Activated T-cell treated with anti-CD3 and anti-CD28 coated beads, Interleukin-2, amount 50 U/mL, for 72 hours (primary cell): ENCODE measurements around the gene SLC25A14. TPM values are rescaled to one million over a fixed set of nuclear protein-coding genes. Genes with fewer than 3 reads are reported as not detected.
"Not testable (repeated sequence)": the region's sequence is repeated elsewhere in the genome, so short reads cannot be mapped to it uniquely, and the experiment has no call there.

ENCODE experiments used
- ATAC-seq, 2 donors: fragments of 150-1000 bp; cut with Tn5 transposase; replicated peaks in 1 of 2; 2 replicates each; pipeline ENCODE4 v1.10.0; 2021; ENCODE audit warnings: moderate library complexity in 2 of 2, mild to moderate bottlenecking in 1 of 2
- DNase-seq, 2 donors: peaks; one replicate each; pipeline ENCODE4 v3.0.0; 2021 to 2022; ENCODE audit warnings: mixed read lengths in 1 of 2
- H3K27ac Mint-ChIP-seq: one replicate; pipeline ENCODE4 v1.8.0; 2022; ENCODE audit warnings: mild to moderate bottlenecking, moderate library complexity, mixed read lengths
- H3K27me3 Mint-ChIP-seq: one replicate; pipeline ENCODE4 v1.8.0; 2022; ENCODE audit warnings: low read depth, mixed read lengths
- H3K36me3 Mint-ChIP-seq, 2 donors: one replicate each; pipeline ENCODE4 v1.8.0; 2022; ENCODE audit warnings: mixed read lengths in 2 of 2, mild to moderate bottlenecking in 1 of 2; ENCODE audit not compliant: insufficient read depth in 2 of 2
- H3K4me1 Mint-ChIP-seq: one replicate; pipeline ENCODE4 v1.8.0; 2022; ENCODE audit warnings: low read depth, mixed read lengths
- H3K4me3 Mint-ChIP-seq, 2 donors: one replicate each; pipeline ENCODE4 v1.8.0; 2022; ENCODE audit warnings: mild to moderate bottlenecking in 2 of 2, mixed read lengths in 2 of 2, moderate library complexity in 2 of 2
- H3K9me3 Mint-ChIP-seq, 2 donors: one replicate each; pipeline ENCODE4 v1.8.0; 2022; ENCODE audit warnings: mixed read lengths in 2 of 2
- total RNA-seq, 2 donors: library from RNA; stranded (reverse); gene quantifications; one replicate each; pipeline ENCODE4 v1.2.3, GENCODE V29; 2022

Gene SLC25A14, protein sequence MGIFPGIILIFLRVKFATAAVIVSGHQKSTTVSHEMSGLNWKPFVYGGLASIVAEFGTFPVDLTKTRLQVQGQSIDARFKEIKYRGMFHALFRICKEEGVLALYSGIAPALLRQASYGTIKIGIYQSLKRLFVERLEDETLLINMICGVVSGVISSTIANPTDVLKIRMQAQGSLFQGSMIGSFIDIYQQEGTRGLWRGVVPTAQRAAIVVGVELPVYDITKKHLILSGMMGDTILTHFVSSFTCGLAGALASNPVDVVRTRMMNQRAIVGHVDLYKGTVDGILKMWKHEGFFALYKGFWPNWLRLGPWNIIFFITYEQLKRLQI
- total RNA-seq = 10 to 100 TPM; 14.2 to 14.3 TPM

DNA sequence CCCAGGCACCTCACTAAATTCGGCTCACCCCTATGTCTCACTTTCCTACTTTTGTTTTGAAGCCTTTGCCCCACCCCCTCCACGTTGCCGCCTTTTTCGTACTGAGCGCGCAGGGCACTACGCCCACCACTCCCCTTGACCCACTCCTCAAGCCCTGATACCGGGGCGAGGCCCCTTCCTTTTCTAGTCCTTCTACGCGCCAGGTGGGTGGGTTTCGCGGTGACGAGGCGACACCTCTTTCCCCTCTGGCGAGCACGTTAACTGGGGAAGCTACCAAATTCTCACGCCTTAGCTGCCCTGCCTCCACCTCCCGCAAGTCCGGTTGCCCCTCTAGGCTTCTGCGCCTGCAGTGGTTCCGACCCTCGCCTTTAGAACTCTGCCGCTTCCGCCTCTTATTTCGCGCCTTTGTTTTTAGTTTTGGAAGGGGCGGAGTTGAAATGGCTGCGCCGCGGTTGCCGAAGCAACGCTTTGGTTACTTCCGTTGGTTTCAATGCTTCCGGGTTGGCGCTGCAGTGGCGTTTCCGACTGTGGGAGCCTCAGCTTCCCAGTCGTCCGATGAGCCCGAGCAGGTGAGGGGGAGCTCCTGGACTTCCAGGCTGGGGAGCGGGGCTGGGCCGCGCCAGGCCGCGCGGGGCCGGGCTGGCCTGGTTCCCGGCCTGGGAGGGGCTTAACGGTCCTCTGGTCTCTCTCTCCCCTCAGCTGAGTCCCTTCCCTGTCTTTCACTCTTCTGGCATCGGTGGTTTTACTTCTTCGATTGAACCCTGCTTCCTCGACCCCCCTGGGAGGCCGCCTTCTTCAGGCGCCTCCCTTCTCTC lies at the start of gene SLC25A14:
Gene SLC25A14 (plus strand): TSS at position 512 of the 815 bp plus-strand sequence. CDS start 360 bp downstream, outside the sequence.
- H3K4me1 Mint-ChIP-seq = peaks cover 17% of the 10 kb centered on the region
- DNase-seq = peak; percentile 70
- H3K27ac Mint-ChIP-seq = peak within 1 kb of the TSS; percentile 90
- H3K9me3 Mint-ChIP-seq = no peaks in the 10 kb centered on the region
- peak within 1 kb of the TSS; percentile 90 to 92 for H3K4me3 Mint-ChIP-seq
- peaks cover 12% of the 10 kb centered on the region for H3K27me3 Mint-ChIP-seq
- ATAC-seq = peak; percentile 90 to 95
- no peaks in the 10 kb centered on the region for H3K36me3 Mint-ChIP-seq

GRCh38 chrX:130295519-130296296 lies 44.0 kb upstream of the SLC25A14 start:
- Mint-ChIP-seq H3K36me3 (no peaks in the 10 kb centered on the region), H3K4me1 (no peaks in the 10 kb centered on the region), H3K27me3 (peaks cover 29% of the 10 kb centered on the region), H3K9me3 (no peaks in the 10 kb centered on the region), H3K4me3 (no peak overlapping the region), H3K27ac (no peak overlapping the region)
- no peak for DNase-seq
- ATAC-seq = no peak

- H3K36me3 Mint-ChIP-seq = no peaks in the 10 kb centered on the region
- no peaks in the 10 kb centered on the region for H3K9me3 Mint-ChIP-seq
- peaks cover 29% of the 10 kb centered on the region for H3K27me3 Mint-ChIP-seq
- no peak for DNase-seq
- no peak overlapping the region for H3K4me3 Mint-ChIP-seq
- no peak for ATAC-seq
- H3K27ac Mint-ChIP-seq = no peak overlapping the region
- no peaks in the 10 kb centered on the region for H3K4me1 Mint-ChIP-seq
These were observed 43.4 kb upstream of the SLC25A14 start for GRCh38 chrX:130296297-130296678.

DNA sequence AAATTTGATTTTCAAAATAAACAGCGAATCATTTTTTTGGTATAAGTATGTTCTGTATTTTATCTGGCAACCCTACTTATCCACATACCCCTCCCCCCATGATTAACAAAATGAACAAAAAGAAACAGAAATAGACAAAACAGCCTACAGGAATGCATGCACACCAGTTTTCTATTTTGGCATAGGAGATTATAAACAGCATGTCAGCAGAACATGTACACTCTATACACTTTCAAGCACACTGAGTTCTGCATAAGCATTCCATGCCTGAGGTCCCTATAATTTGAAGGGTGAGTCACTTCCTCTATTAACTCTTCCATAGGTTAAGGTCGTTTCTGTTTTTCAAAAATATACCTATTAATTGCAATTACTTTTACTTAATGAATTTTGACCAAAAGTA lies 43.0 kb upstream of the SLC25A14 start:
- no peaks in the 10 kb centered on the region for H3K36me3 Mint-ChIP-seq
- ATAC-seq (no peak), DNase-seq (no peak)
- H3K4me3 Mint-ChIP-seq = no peak overlapping the region
- no peaks in the 10 kb centered on the region for H3K9me3 Mint-ChIP-seq
- no peaks in the 10 kb centered on the region for H3K4me1 Mint-ChIP-seq
- H3K27ac Mint-ChIP-seq = no peak overlapping the region
- H3K27me3 Mint-ChIP-seq = peaks cover 29% of the 10 kb centered on the region

DNA sequence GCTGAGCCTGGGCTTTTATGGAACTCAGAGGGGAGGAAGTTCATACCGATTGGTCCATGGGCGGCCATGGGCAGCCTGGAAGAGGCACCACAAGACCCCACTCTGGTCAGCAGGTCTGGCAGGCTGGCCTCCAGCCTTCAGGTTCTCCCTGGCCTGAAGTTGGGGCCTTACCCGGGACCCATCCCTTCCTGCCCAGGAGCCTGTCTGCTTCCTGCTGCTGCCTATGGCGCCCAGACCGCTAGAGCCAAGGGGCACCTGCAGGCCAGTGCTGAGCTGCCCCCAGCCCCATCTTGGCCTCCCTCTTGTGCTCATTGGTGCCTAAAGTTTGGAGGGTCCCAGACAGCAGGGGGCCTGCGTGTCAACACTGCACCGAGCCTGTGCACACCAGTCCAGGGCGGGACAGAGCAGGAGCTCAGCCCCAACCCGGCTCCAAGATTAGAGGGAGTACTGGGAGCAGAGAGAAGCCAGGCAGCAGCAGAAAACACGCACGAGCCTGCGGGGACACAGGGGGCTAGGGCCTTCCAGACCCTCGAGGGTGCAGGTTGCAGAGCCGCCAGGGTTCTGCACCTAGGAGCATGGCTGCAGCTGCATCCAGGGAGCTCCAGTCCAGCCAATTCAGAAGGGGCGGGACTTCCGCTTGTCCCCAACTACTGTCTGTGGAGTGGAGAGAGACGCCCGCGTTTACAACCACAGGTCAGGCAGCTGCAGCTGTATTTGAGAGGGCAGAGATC lies 40.3 kb upstream of the SLC25A14 start:
- peaks cover 28% of the 10 kb centered on the region for H3K27me3 Mint-ChIP-seq
- ATAC-seq = no peak
- no peaks in the 10 kb centered on the region for H3K4me1 Mint-ChIP-seq
- DNase-seq = no peak
- H3K4me3 Mint-ChIP-seq = no peak overlapping the region
- H3K36me3 Mint-ChIP-seq = no peaks in the 10 kb centered on the region
- no peaks in the 10 kb centered on the region for H3K9me3 Mint-ChIP-seq
- H3K27ac Mint-ChIP-seq = no peak overlapping the region

DNA sequence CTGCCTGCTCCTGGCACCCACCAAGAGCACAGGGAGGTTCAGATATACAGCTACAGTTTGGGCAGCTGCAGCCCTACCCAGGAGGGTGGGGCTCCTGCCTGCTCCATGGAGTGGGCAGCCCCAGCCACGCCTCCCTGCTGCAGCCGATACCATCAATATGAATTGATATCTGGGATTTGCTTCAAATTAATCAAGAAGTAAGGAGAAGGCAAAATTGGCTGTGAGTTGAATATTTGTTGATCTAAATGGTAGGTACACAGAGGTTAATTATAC lies 39.8 kb upstream of the SLC25A14 start:
- Mint-ChIP-seq H3K9me3 (no peaks in the 10 kb centered on the region), H3K27ac (no peak overlapping the region), H3K4me1 (no peaks in the 10 kb centered on the region), H3K4me3 (no peak overlapping the region), H3K27me3 (peaks cover 23% of the 10 kb centered on the region), H3K36me3 (no peaks in the 10 kb centered on the region)
- no peak for DNase-seq
- no peak for ATAC-seq

DNA sequence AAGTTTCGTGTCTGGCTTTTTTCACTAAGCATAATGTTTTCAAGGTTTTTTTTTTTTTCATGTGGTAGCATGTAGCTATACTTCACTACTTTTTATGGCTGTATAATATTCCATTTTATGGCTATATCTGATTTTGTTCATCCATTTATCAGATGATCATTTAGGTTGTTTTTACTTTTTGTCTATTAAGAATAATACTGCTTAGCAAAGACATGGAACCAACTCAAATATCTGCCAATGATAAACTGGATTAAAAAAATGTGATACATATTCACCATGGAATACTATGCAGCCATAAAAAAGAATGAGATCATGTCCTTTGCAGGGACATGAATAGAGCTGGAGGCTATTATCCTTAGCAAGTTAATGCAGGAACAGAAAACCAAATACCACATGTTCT lies 38.3 kb upstream of the SLC25A14 start:
- Mint-ChIP-seq H3K4me3 (no peak overlapping the region), H3K27me3 (peaks cover 11% of the 10 kb centered on the region), H3K36me3 (no peaks in the 10 kb centered on the region), H3K4me1 (no peaks in the 10 kb centered on the region), H3K9me3 (no peaks in the 10 kb centered on the region), H3K27ac (no peak overlapping the region)
- DNase-seq (no peak), ATAC-seq (no peak)

GRCh38 chrX:130301977-130302376 lies 37.7 kb upstream of the SLC25A14 start:
- no peak for DNase-seq
- Mint-ChIP-seq H3K9me3 (no peaks in the 10 kb centered on the region), H3K36me3 (no peaks in the 10 kb centered on the region), H3K4me3 (no peak overlapping the region), H3K27me3 (peaks cover 5% of the 10 kb centered on the region), H3K4me1 (no peaks in the 10 kb centered on the region), H3K27ac (no peak overlapping the region)
- no peak for ATAC-seq

DNA sequence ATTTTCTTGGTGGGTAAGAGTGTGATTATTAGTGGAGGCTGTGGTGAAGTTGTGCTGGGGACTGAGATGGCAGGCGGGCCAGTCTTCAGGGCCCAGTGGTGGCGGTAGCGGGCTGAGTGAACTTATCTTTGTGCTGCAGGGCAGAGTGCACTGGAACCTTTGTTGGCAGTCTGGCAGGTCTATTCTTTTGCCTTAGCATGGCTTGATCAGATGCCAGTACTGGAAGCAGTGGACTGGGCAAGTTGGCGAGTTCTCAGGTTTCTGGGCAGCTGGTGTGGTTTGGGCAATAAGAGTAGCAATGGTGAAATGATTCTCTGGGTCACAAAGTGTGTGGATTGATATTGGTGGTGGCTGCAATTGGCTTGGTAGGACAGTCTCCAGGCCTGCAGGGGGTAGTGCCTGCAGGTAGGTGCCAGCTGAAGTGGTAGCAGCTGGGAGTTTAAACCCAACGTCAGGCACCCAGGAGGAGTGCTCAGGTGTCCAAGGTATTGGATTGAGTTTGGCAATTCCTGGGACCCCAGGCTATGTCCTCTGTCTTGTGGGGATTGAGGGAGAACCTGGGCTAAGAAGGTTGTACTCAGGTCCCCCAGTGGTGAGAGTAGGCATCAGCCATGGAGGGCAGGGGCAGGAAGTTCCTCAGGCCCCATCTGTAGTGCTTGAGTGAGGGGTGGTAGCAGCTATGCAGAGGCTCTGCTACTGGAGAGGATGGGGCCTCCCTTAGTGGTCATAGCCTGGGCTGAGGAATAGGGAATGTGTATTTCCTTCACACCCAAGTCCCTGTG lies 34.9 kb upstream of the SLC25A14 start:
- Mint-ChIP-seq H3K4me3 (no peak overlapping the region), H3K27me3 (peaks cover 5% of the 10 kb centered on the region), H3K27ac (no peak overlapping the region), H3K9me3 (no peaks in the 10 kb centered on the region), H3K36me3 (peaks cover 0 to 1% of the 10 kb centered on the region in 2 donors), H3K4me1 (no peaks in the 10 kb centered on the region)
- ATAC-seq (no peak), DNase-seq (no peak)

GRCh38 chrX:130319886-130320285 lies 19.8 kb upstream of the SLC25A14 start:
- H3K27me3 Mint-ChIP-seq = peaks cover 53% of the 10 kb centered on the region
- H3K36me3 Mint-ChIP-seq, H3K9me3 Mint-ChIP-seq, ATAC-seq, H3K4me3 Mint-ChIP-seq, H3K27ac Mint-ChIP-seq, H3K4me1 Mint-ChIP-seq, DNase-seq: not testable (repeated sequence)

DNA sequence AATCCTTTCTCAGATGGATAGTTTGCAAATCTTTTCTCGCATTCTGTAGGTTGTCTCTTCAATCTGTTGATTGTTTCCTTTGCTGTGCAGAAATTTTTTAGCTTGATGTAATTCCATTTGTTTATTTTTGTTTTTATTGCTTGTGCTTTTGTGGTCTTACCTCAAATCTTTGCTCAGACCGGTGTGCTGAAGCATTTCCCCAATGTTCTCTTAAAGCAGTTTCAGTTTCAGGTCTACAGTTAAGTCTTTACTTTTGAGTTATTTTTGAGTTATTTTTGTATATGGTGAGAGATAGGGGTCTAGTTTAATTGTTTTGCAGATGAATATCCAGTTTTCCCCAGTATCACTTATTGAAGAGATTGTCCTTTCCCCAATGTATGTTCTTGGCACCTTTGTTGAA lies 18.2 kb upstream of the SLC25A14 start:
- no peak for ATAC-seq
- peaks cover 3 to 8% of the 10 kb centered on the region in 2 donors for H3K9me3 Mint-ChIP-seq
- no peaks in the 10 kb centered on the region for H3K4me1 Mint-ChIP-seq

GRCh38 chrX:130330146-130330545 lies 9.6 kb upstream of the SLC25A14 start:
- Mint-ChIP-seq H3K9me3 (no peaks in the 10 kb centered on the region), H3K36me3 (no peaks in the 10 kb centered on the region), H3K4me3 (no peak overlapping the region), H3K4me1 (peaks cover 5% of the 10 kb centered on the region), H3K27me3 (peaks cover 39% of the 10 kb centered on the region), H3K27ac (no peak overlapping the region)
- DNase-seq = no peak
- ATAC-seq = no peak

More for the DNA sequence above, 18.2 kb upstream of the SLC25A14 start:
- H3K4me3 Mint-ChIP-seq = no peak overlapping the region
- DNase-seq = no peak
- H3K27ac Mint-ChIP-seq = no peak overlapping the region
- H3K36me3 Mint-ChIP-seq = peaks cover 5 to 8% of the 10 kb centered on the region in 2 donors
- H3K27me3 Mint-ChIP-seq = peaks cover 36% of the 10 kb centered on the region
